ENCODE data around the gene MRPL33.

The MRPL33 gene

DNA sequence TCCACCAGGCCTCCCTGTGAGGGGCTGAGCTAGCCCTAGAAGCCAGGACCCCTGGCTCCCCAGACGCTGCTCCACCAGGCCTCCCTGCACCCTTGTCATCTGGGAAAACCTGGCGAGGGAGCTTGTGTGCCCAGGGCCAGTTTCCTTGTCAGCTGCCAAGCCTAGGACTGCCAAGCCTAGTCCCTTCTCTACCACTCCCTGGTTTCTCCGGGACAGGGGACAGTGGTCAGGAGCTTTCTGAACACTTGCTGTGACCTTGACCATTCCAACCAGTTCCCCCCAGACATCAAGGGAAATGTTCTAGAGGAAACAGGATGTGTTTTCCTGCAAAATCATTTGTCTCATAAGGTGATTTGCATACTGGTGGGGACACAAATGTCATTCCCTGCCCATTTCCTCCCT lies 41.3 kb upstream of the MRPL33 start:
- Histone ChIP-seq H3K9me2 (replicated peaks; ENCODE audit: insufficient read depth, low read length) (no peaks in the 10 kb centered on the region), H3K36me3 (replicated peaks; ENCODE audit: insufficient read depth, low read length) (no peaks in the 10 kb centered on the region), H3K79me2 (ENCODE audit: low read length) (no peaks in the 10 kb centered on the region), H3K27me3 (replicated peaks; ENCODE audit: insufficient read depth, low read length) (no peaks in the 10 kb centered on the region), H2AFZ (ENCODE audit: low read length) (no peak overlapping the region), H3K9ac (ENCODE audit: low read length) (no peak overlapping the region), H3F3A (ENCODE audit: insufficient read depth, low read length) (no peaks in the 10 kb centered on the region), H3K27ac (ENCODE audit: low read length) (no peak overlapping the region), H3K9me3 (replicated peaks; ENCODE audit: insufficient read depth, low read length) (no peaks in the 10 kb centered on the region), H3K4me2 (ENCODE audit: low read depth, low read length) (no peak overlapping the region), H3K4me1 (ENCODE audit: low read length) (no peaks in the 10 kb centered on the region), H3K4me3 (ENCODE audit: low read length) (no peak overlapping the region), H4K20me1 (ENCODE audit: insufficient read depth, low read length) (no peaks in the 10 kb centered on the region)
- DNase-seq: no peak
- TF ChIP-seq EZH2phosphoT487 (IDR thresholded peaks at IDR 0.05; ENCODE audit: low read length) (no peak), EZH2 (optimal IDR thresholded peaks at IDR 0.05; ENCODE audit: low read depth, low read length) (no peak), CTCF (IDR thresholded peaks at IDR 0.05; ENCODE audit: low read length) (no peak)

DNA sequence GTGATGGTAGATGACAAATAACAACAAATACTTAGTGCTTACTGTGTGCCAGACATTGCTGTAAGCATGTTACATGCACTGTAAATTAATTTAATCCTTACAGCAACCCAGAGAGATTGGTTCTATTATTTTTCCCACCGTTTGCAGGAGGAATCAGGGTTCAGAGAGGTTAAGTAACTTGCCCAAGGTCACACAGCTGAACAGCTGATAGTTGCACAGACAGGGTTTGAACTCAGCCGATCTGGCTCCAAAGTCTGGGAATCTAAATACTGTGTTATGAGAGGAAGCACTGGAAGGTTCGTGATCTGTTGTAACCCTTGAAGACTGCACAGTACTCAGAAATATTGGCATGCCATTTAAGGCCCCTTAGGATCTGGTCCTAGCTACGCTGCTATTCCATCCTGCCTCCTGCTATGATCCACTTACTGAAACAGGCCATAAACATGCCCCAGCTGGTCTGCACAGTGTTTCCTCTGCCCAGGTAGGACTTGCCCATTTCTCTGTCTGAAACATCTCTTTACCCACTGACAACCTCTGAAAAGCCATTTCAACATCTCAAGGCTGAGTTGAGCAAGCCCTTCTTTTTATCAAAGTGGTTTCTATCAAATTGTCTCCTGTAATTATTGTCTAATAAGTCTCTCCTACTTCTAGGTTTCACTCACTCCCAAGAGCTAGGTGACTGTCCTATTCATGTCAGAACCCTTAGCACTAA lies 40.4 kb upstream of the MRPL33 start:
- Histone ChIP-seq H3K9me2 (replicated peaks; ENCODE audit: insufficient read depth, low read length) (no peaks in the 10 kb centered on the region), H3K79me2 (ENCODE audit: low read length) (no peaks in the 10 kb centered on the region), H3K4me2 (ENCODE audit: low read depth, low read length) (no peak overlapping the region), H3K27me3 (replicated peaks; ENCODE audit: insufficient read depth, low read length) (no peaks in the 10 kb centered on the region), H4K20me1 (ENCODE audit: insufficient read depth, low read length) (no peaks in the 10 kb centered on the region), H3F3A (ENCODE audit: insufficient read depth, low read length) (no peaks in the 10 kb centered on the region), H3K9ac (ENCODE audit: low read length) (no peak overlapping the region), H3K4me3 (ENCODE audit: low read length) (no peak overlapping the region), H3K9me3 (replicated peaks; ENCODE audit: insufficient read depth, low read length) (no peaks in the 10 kb centered on the region), H3K27ac (ENCODE audit: low read length) (no peak overlapping the region), H3K4me1 (ENCODE audit: low read length) (no peaks in the 10 kb centered on the region), H3K36me3 (replicated peaks; ENCODE audit: insufficient read depth, low read length) (no peaks in the 10 kb centered on the region), H2AFZ (ENCODE audit: low read length) (no peak overlapping the region)
- TF ChIP-seq EZH2phosphoT487 (IDR thresholded peaks at IDR 0.05; ENCODE audit: low read length) (no peak), EZH2 (optimal IDR thresholded peaks at IDR 0.05; ENCODE audit: low read depth, low read length) (no peak), CTCF (IDR thresholded peaks at IDR 0.05; ENCODE audit: low read length) (no peak)
- no peak for DNase-seq

- no peak overlapping the region for H3K4me2 ChIP-seq (ENCODE audit: low read depth, low read length)
- no peak overlapping the region for H2AFZ ChIP-seq (ENCODE audit: low read length)
- no peaks in the 10 kb centered on the region for H3K9me3 ChIP-seq (replicated peaks; ENCODE audit: insufficient read depth, low read length)
- no peaks in the 10 kb centered on the region for H3F3A ChIP-seq (ENCODE audit: insufficient read depth, low read length)
- H3K4me3 ChIP-seq (ENCODE audit: low read length): no peak overlapping the region
- no peaks in the 10 kb centered on the region for H3K9me2 ChIP-seq (replicated peaks; ENCODE audit: insufficient read depth, low read length)
- TF ChIP-seq EZH2phosphoT487 (IDR thresholded peaks at IDR 0.05; ENCODE audit: low read length) (no peak), EZH2 (optimal IDR thresholded peaks at IDR 0.05; ENCODE audit: low read depth, low read length) (no peak), CTCF (IDR thresholded peaks at IDR 0.05; ENCODE audit: low read length) (no peak)
- H3K79me2 ChIP-seq (ENCODE audit: low read length): no peaks in the 10 kb centered on the region
- H4K20me1 ChIP-seq (ENCODE audit: insufficient read depth, low read length): no peaks in the 10 kb centered on the region
- no peak overlapping the region for H3K9ac ChIP-seq (ENCODE audit: low read length)
- H3K36me3 ChIP-seq (replicated peaks; ENCODE audit: insufficient read depth, low read length): no peaks in the 10 kb centered on the region
- no peak for DNase-seq
- H3K4me1 ChIP-seq (ENCODE audit: low read length): no peaks in the 10 kb centered on the region
- no peaks in the 10 kb centered on the region for H3K27me3 ChIP-seq (replicated peaks; ENCODE audit: insufficient read depth, low read length)
- H3K27ac ChIP-seq (ENCODE audit: low read length): no peak overlapping the region
These were observed 37.2 kb upstream of the MRPL33 start for GRCh38 chr2:27734305-27734704.

Data from MM.1S (cell line).